HCT116 (cell line): ENCODE measurements around the gene ELL2. TPM values are rescaled to one million over a fixed set of nuclear protein-coding genes. Genes with fewer than 3 reads are reported as not detected.

Experiments
- ATAC-seq: fragments of 200-7000 bp; cut with Tn5 transposase; 2 replicates; pipeline ENCODE4 v1.9.1; 2020; ENCODE audit warnings: mild to moderate bottlenecking, moderate library complexity
- BruUV-seq: library from RNA; stranded (reverse); fragments of 400-500 nt; replicated peaks from 2 replicates; lab custom pipeline; 2021; lab: Mats Ljungman, UMichigan
- CTCF ChIA-PET: fragments of 300-600 bp; sonication (Branson Sonifier 250); formaldehyde crosslinking; loops from one replicate; lab custom pipeline; 2021; ENCODE audit warnings: antibody characterized with exemption; lab: Charles Lee
- POLR2A ChIA-PET: fragments of 300-600, 350-600 bp; sonication (Branson Sonifier 250); formaldehyde crosslinking; loops from one replicate; lab custom pipeline; 2021; ENCODE audit warnings: antibody characterized with exemption; lab: Charles Lee
- RAD21 ChIA-PET, 2 experiments: fragments of 300-600 bp; sonication (Branson Sonifier 250); formaldehyde crosslinking; loops; one replicate each; lab custom pipeline; 2023; ENCODE audit warnings: low total read pairs in 2 of 2; ENCODE audit not compliant: uncharacterized antibody in 2 of 2, unreplicated experiment in 2 of 2, low non-redundant PET in 1 of 2; lab: Charles Lee
- DNase-seq: peaks from one replicate; pipeline ENCODE4 v3.0.0-alpha.2; 2010; ENCODE audit warnings: low read depth, low spot score
- H2AFZ ChIP-seq: fragments of 200-600 bp; shearing (Covaris generic), sonication (generic); 2 replicates; pipeline ENCODE4 v1.6.1; 2017; ENCODE audit warnings: low read depth, mixed run types, mixed read lengths, antibody characterized with exemption, low read length; ENCODE audit not compliant: poor library complexity, severe bottlenecking
- H3K27ac ChIP-seq: 2 replicates; pipeline ENCODE4 v1.5.1; 2012; ENCODE audit warnings: low read depth, low read length
- H3K27me3 ChIP-seq: fragments of 200-600 bp; sonication (generic); 2 replicates; pipeline ENCODE4 v1.6.1; 2016; ENCODE audit warnings: mixed run types, low read length, mixed read lengths; ENCODE audit not compliant: insufficient read depth
- H3K36me3 ChIP-seq, 2 experiments: fragments of 200-500 bp in 1 of 2; fragments of 200-600 bp in 1 of 2; sonication (Bioruptor generic) in 1 of 2; sonication (generic) in 1 of 2; 2 replicates each; pipeline versions ENCODE4 v1.5.1 to v1.6.1; 2014 to 2016; ENCODE audit warnings: low read length in 2 of 2, inconsistent platforms in 1 of 2, mixed read lengths in 1 of 2, mixed run types in 1 of 2; ENCODE audit not compliant: insufficient read depth in 2 of 2, control insufficient read depth in 1 of 2
- H3K4me1 ChIP-seq, 2 experiments: fragments of 200-600 bp in 1 of 2; sonication (generic) in 1 of 2; 2 replicates each; pipeline versions ENCODE4 v1.5.1 to v1.6.1; 2012 to 2017; ENCODE audit warnings: low read length in 2 of 2, inconsistent platforms in 1 of 2, mild to moderate bottlenecking in 1 of 2, mixed read lengths in 1 of 2, mixed run types in 1 of 2, moderate library complexity in 1 of 2; ENCODE audit not compliant: insufficient read depth in 2 of 2, control insufficient read depth in 1 of 2
- H3K4me2 ChIP-seq: fragments of 200-600 bp; sonication (generic); 2 replicates; pipeline ENCODE4 v1.6.1; 2017; ENCODE audit warnings: mixed run types, low read length, mixed read lengths
- H3K4me3 ChIP-seq, 2 experiments: fragments of 200-600 bp in 1 of 2; sonication (generic) in 1 of 2; replicated peaks in 1 of 2; 2 replicates each; pipeline ENCODE4 v1.5.1; 2011 to 2016; ENCODE audit warnings: low read length in 2 of 2, control low read depth in 1 of 2, low read depth in 1 of 2, mild to moderate bottlenecking in 1 of 2, mixed read lengths in 1 of 2, mixed run types in 1 of 2
- H3K79me2 ChIP-seq: fragments of 200-600 bp; sonication (generic); 2 replicates; pipeline ENCODE4 v1.6.1; 2017; ENCODE audit warnings: mild to moderate bottlenecking, mixed run types, low read length, moderate library complexity, mixed read lengths; ENCODE audit not compliant: insufficient read depth
- H3K9ac ChIP-seq: fragments of 200-600 bp; sonication (generic); 2 replicates; pipeline ENCODE4 v1.6.1; 2016; ENCODE audit warnings: low read length, mixed read lengths
- H3K9me2 ChIP-seq: fragments of 200-600 bp; sonication (generic), shearing (Covaris generic); 2 replicates; pipeline ENCODE4 v1.6.1; 2017; ENCODE audit warnings: mixed run types, mild to moderate bottlenecking, moderate library complexity; ENCODE audit not compliant: insufficient read depth
- H3K9me3 ChIP-seq, 2 experiments: fragments of 200-500 bp in 1 of 2; fragments of 200-600 bp in 1 of 2; sonication (Bioruptor generic) in 1 of 2; sonication (generic) in 1 of 2; 2 replicates each; pipeline ENCODE4 v1.6.1; 2014 to 2017; ENCODE audit warnings: low read length in 2 of 2, mixed read lengths in 2 of 2, inconsistent platforms in 1 of 2, low read depth in 1 of 2, mild to moderate bottlenecking in 1 of 2, mixed run types in 1 of 2, moderate library complexity in 1 of 2; ENCODE audit not compliant: control insufficient read depth in 1 of 2, insufficient read depth in 1 of 2
- H4K20me1 ChIP-seq: fragments of 200-600 bp; sonication (generic), shearing (Covaris generic); 2 replicates; pipeline ENCODE4 v1.6.1; 2017; ENCODE audit warnings: mixed run types, mild to moderate bottlenecking, moderate library complexity; ENCODE audit not compliant: insufficient read depth
- ATF3 ChIP-seq: IDR thresholded peaks from 2 replicates; pipeline ENCODE4 v1.6.1; 2012
- CEBPB ChIP-seq: IDR thresholded peaks from 2 replicates; pipeline ENCODE4 v1.6.1; 2012; ENCODE audit warnings: low read depth
- MAX ChIP-seq: IDR thresholded peaks from 2 replicates; pipeline ENCODE4 v1.6.1; 2012
- POLR2AphosphoS5 ChIP-seq: IDR thresholded peaks from 2 replicates; pipeline ENCODE4 v1.6.1; 2011; ENCODE audit warnings: mild to moderate bottlenecking, low read depth, low read length, moderate library complexity
- SRF ChIP-seq: IDR thresholded peaks from 2 replicates; pipeline ENCODE4 v1.6.1; 2012; ENCODE audit warnings: low read depth
- TCF7L2 ChIP-seq: IDR thresholded peaks from 2 replicates; pipeline ENCODE4 v1.7.0; 2011; ENCODE audit warnings: borderline replicate concordance, inconsistent platforms; ENCODE audit not compliant: insufficient read depth, insufficient read length; ENCODE audit errors: extremely low read depth
- ZFX ChIP-seq: fragments of 450-650 bp; IDR thresholded peaks from 2 replicates; pipeline ENCODE4 v1.6.1; 2017
- intact Hi-C: fragments of 100-400 bp; cut with micrococcal nuclease; formaldehyde crosslinking; loops from 2 replicates; pipeline ENCODE4 v1.10.0; 2022
- total RNA-seq: library from RNA; stranded (reverse); gene quantifications from one replicate; pipeline ENCODE4 v1.2.1, GENCODE V29; 2021; ENCODE audit not compliant: unreplicated experiment

The ELL2 gene
- total RNA-seq, 1 experiment from 2014 or later, result 29.8 TPM

GRCh38 chr5:95839658-95840057 lies 122.0 kb downstream of the ELL2 start:
- H3K9me2 ChIP-seq, result no peaks in the 10 kb centered on the region
- CTCF ChIA-PET, result no interaction called here
- H3K4me1 ChIP-seq, result 0 out of 4 replicates have a peak, but pooled peaks cover 0 to 5% of the 10 kb centered on the region in 2 experiments
- ATAC-seq (no peak), DNase-seq (no peak)
- no peaks in the 10 kb centered on the region for H3K9me3 ChIP-seq
- H4K20me1 ChIP-seq, result no peaks in the 10 kb centered on the region
- no peak overlapping the region for H2AFZ ChIP-seq
- TF ChIP-seq CEBPB, result no peak
- TF ChIP-seq ATF3, result no peak
- RAD21 ChIA-PET, result no interaction called here
- no peak overlapping the region for H3K4me3 ChIP-seq
- no peak overlapping the region for H3K27ac ChIP-seq
- H3K27me3 ChIP-seq, result no peaks in the 10 kb centered on the region
- H3K9ac ChIP-seq, result no peak overlapping the region
- H3K79me2 ChIP-seq, result no peaks in the 10 kb centered on the region
- no TSS peak for BruUV-seq
- POLR2A ChIA-PET, result interaction anchor here (1.0 kb wide), 1 partner anchor 193 kb away, joined by 3 read pairs; the partner anchor contains the start of gene RFESD
- intact Hi-C loops, result loop anchor here (10.0 kb wide), 1 partner anchor 555 kb away; the partner anchor contains the start of gene MCTP1
- H3K36me3 ChIP-seq, result no peaks in the 10 kb centered on the region
- no peak overlapping the region for H3K4me2 ChIP-seq

GRCh38 chr5:95838556-95838955 lies 123.1 kb downstream of the ELL2 start:
- Histone ChIP-seq H3K9me2 (no peaks in the 10 kb centered on the region), H3K9ac (no peak overlapping the region), H3K4me2 (no peak overlapping the region), H3K27ac (no peak overlapping the region), H4K20me1 (no peaks in the 10 kb centered on the region), H3K4me3 (no peak overlapping the region), H3K27me3 (no peaks in the 10 kb centered on the region), H3K9me3 (no peaks in the 10 kb centered on the region), H2AFZ (no peak overlapping the region), H3K36me3 (no peaks in the 10 kb centered on the region), H3K4me1 (peaks cover 0 to 5% of the 10 kb centered on the region in 2 experiments; a peak in 1 of 4 replicates), H3K79me2 (no peaks in the 10 kb centered on the region)
- no peak for TF ChIP-seq TCF7L2
- TF ChIP-seq SRF, result no peak
- no peak for TF ChIP-seq MAX
- TF ChIP-seq ZFX, result no peak
- TF ChIP-seq POLR2AphosphoS5, result no peak
- ATAC-seq, result no peak
- POLR2A ChIA-PET, result interaction anchor here (1.0 kb wide), 1 partner anchor 192 kb away, joined by 3 read pairs; the partner anchor contains the start of gene RFESD
- RAD21 ChIA-PET, result no interaction called here
- no peak for DNase-seq
- intact Hi-C loops, result no loop called here
- BruUV-seq, result no TSS peak
- CTCF ChIA-PET, result no interaction called here
